NT2/D1 (cell line): Measurements from ENCODE around the gene PKIG.

Experiments
- SUZ12 ChIP-seq: IDR thresholded peaks from 2 replicates; pipeline ENCODE4 v1.6.1; 2011; ENCODE audit not compliant: insufficient read length, insufficient read depth; ENCODE audit errors: extremely low read depth
- YY1 ChIP-seq: IDR thresholded peaks from 2 replicates; pipeline ENCODE4 v1.6.1; 2011; ENCODE audit not compliant: insufficient read length, insufficient read depth
- ZNF274 ChIP-seq: IDR thresholded peaks from 2 replicates; pipeline ENCODE4 v1.6.1; 2011; ENCODE audit warnings: mild to moderate bottlenecking, low read depth, low read length

DNA sequence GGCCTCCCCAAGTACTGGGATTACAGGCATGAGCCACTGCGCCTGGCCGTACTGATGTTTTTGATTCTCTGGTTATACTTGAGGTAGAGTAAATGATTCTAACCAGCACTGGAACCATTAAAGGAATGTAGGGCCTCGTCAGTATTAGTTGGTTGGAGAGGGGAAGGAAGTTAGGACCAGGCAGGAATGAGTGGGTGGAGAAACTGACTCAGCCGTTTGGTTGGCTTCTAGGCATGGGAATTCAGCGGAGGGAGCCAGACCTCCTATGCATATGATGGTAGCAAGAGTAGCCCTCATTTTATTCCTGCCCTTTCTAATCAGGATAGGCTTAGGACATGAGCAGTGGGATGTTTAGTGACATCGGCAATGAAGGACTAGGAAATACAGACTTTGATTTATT lies 41.5 kb upstream of the PKIG start:
- TF ChIP-seq SUZ12 (no peak), YY1 (no peak), ZNF274 (no peak)
